IMR-90 (cell line): ENCODE data around the gene NAPA. TPM values are rescaled to one million over a fixed set of nuclear protein-coding genes. Genes with fewer than 3 reads are reported as not detected.

ENCODE experiments used
- ATAC-seq: fragments of 200-7000 bp; cut with Tn5 transposase; 2 replicates; pipeline ENCODE4 v1.9.1; 2020; ENCODE audit warnings: low read depth, mild to moderate bottlenecking, moderate library complexity
- BruUV-seq: library from RNA; stranded (reverse); fragments of 400-500 nt; replicated peaks from 2 replicates; lab custom pipeline; 2021; lab: Mats Ljungman, UMichigan
- CTCF ChIA-PET: fragments of 300-600 bp; formaldehyde crosslinking; extraction: SDS; loops from one replicate; lab custom pipeline; 2021; ENCODE audit warnings: antibody characterized with exemption; lab: Yijun Ruan, JAX
- POLR2A ChIA-PET: fragments of 300-600 bp; sonication (Branson Sonifier 250); formaldehyde crosslinking; loops from one replicate; lab custom pipeline; 2022; ENCODE audit warnings: antibody characterized with exemption; ENCODE audit not compliant: unreplicated experiment; lab: Charles Lee
- DNase-seq: peaks from one replicate; pipeline ENCODE4 v3.0.0; 2013
- H2AFZ ChIP-seq: replicated peaks from 2 replicates; pipeline ENCODE3; 2013; ENCODE audit warnings: low read length, mild to moderate bottlenecking; ENCODE audit not compliant: poor library complexity
- H2AK5ac ChIP-seq: 2 replicates; pipeline ENCODE4 v1.6.1; 2013; ENCODE audit warnings: low read depth, low read length, inconsistent platforms
- H2AK9ac ChIP-seq: replicated peaks from 2 replicates; pipeline ENCODE3; 2013; ENCODE audit warnings: mild to moderate bottlenecking, low read depth, low read length, moderate library complexity; ENCODE audit not compliant: poor library complexity
- H2BK120ac ChIP-seq: 2 replicates; pipeline ENCODE4 v1.6.1; 2013; ENCODE audit warnings: low read depth, low read length, inconsistent platforms
- H2BK15ac ChIP-seq: 3 replicates; pipeline ENCODE4 v1.6.1; 2013; ENCODE audit warnings: low read depth, low read length, inconsistent platforms
- H2BK20ac ChIP-seq: 2 replicates; pipeline ENCODE4 v1.6.1; 2013; ENCODE audit warnings: low read depth, mild to moderate bottlenecking, inconsistent platforms, low read length, moderate library complexity
- H2BK5ac ChIP-seq: 2 replicates; pipeline ENCODE4 v1.6.1; 2013; ENCODE audit warnings: mild to moderate bottlenecking, low read depth, low read length, inconsistent platforms; ENCODE audit not compliant: poor library complexity, severe bottlenecking
- H3K14ac ChIP-seq: replicated peaks from 2 replicates; pipeline ENCODE4 v1.6.1; 2013; ENCODE audit warnings: low read depth, low read length, inconsistent platforms
- H3K18ac ChIP-seq: 2 replicates; pipeline ENCODE4 v1.6.1; 2013; ENCODE audit warnings: low read depth, low read length, control low read depth
- H3K23ac ChIP-seq: 2 replicates; pipeline ENCODE4 v1.6.1; 2013; ENCODE audit warnings: low read depth, low read length, inconsistent platforms
- H3K27ac ChIP-seq: 2 replicates; pipeline ENCODE4 v1.5.1; 2013; ENCODE audit warnings: mild to moderate bottlenecking, control low read depth, low read length; ENCODE audit not compliant: insufficient read depth
- H3K27me3 ChIP-seq: 2 replicates; pipeline ENCODE4 v1.6.1; 2013; ENCODE audit warnings: low read length; ENCODE audit not compliant: control insufficient read depth, insufficient read depth
- H3K36me3 ChIP-seq: 2 replicates; pipeline ENCODE4 v1.6.1; 2013; ENCODE audit warnings: low read length, mixed read lengths; ENCODE audit not compliant: control insufficient read depth, insufficient read depth
- H3K4ac ChIP-seq: 2 replicates; pipeline ENCODE4 v1.6.1; 2013; ENCODE audit warnings: low read depth, low read length, inconsistent platforms
- H3K4me1 ChIP-seq: 2 replicates; pipeline ENCODE4 v1.6.1; 2013; ENCODE audit warnings: low read length, mixed read lengths; ENCODE audit not compliant: control insufficient read depth, insufficient read depth
- H3K4me2 ChIP-seq: 2 replicates; pipeline ENCODE4 v1.6.1; 2013; ENCODE audit warnings: low read depth, mild to moderate bottlenecking, control low read depth, low read length, moderate library complexity
- H3K4me3 ChIP-seq: 2 replicates; pipeline ENCODE4 v1.5.1; 2013; ENCODE audit warnings: low read depth, mild to moderate bottlenecking, control low read depth, low read length, moderate library complexity; ENCODE audit not compliant: insufficient read depth
- H3K56ac ChIP-seq: 2 replicates; pipeline ENCODE4 v1.6.1; 2013; ENCODE audit warnings: low read length, inconsistent platforms; ENCODE audit not compliant: insufficient read depth; ENCODE audit errors: extremely low read depth
- H3K79me1 ChIP-seq, 2 experiments: 2 replicates each; pipeline ENCODE4 v1.6.1; 2013; ENCODE audit warnings: low read length in 2 of 2, inconsistent platforms in 1 of 2, low read depth in 1 of 2
- H3K9ac ChIP-seq: 2 replicates; pipeline ENCODE4 v1.6.1; 2013; ENCODE audit warnings: low read depth, low read length, control low read depth
- H3K9me1 ChIP-seq: 2 replicates; pipeline ENCODE4 v1.6.1; 2013; ENCODE audit warnings: low read length, inconsistent platforms; ENCODE audit not compliant: insufficient read depth
- H3K9me3 ChIP-seq: 2 replicates; pipeline ENCODE4 v1.6.1; 2013; ENCODE audit warnings: low read length; ENCODE audit not compliant: control insufficient read depth, insufficient read depth
- H4K20me1 ChIP-seq: 2 replicates; pipeline ENCODE4 v1.6.1; 2013; ENCODE audit warnings: low read length, inconsistent platforms; ENCODE audit not compliant: insufficient read depth
- H4K5ac ChIP-seq: 2 replicates; pipeline ENCODE4 v1.6.1; 2013; ENCODE audit warnings: mild to moderate bottlenecking, low read depth, low read length, control low read depth
- H4K8ac ChIP-seq, 2 experiments: 2 replicates each; pipeline ENCODE4 v1.6.1; 2013; ENCODE audit warnings: low read depth in 2 of 2, low read length in 2 of 2, control low read depth in 1 of 2, inconsistent platforms in 1 of 2
- H4K91ac ChIP-seq: 2 replicates; pipeline ENCODE4 v1.6.1; 2013; ENCODE audit warnings: low read depth, low read length, inconsistent platforms; ENCODE audit not compliant: insufficient read depth
- CEBPB ChIP-seq: IDR thresholded peaks from 2 replicates; pipeline ENCODE4 v1.6.1; 2012; ENCODE audit warnings: low read depth, low read length, improper control_type of control experiment
- CHD1 ChIP-seq: IDR thresholded peaks from 2 replicates; pipeline ENCODE4 v1.6.1; 2012; ENCODE audit warnings: low read depth, low read length, improper control_type of control experiment
- CTCF ChIP-seq: conservative IDR thresholded peaks from 2 replicates; pipeline ENCODE4 v1.5.1; 2012; ENCODE audit warnings: mild to moderate bottlenecking, low read depth, low read length, improper control_type of control experiment
- ELK1 ChIP-seq: fragments of 150-350 bp; IDR thresholded peaks from 2 replicates; pipeline ENCODE4 v1.6.1; 2016; ENCODE audit warnings: low read depth, mild to moderate bottlenecking, low read length, moderate library complexity, borderline replicate concordance
- FOS ChIP-seq: fragments of 150-350 bp; IDR thresholded peaks from 2 replicates; pipeline ENCODE4 v1.6.1; 2016; ENCODE audit warnings: low read depth, low read length
- MAFK ChIP-seq: IDR thresholded peaks from 2 replicates; pipeline ENCODE4 v1.6.1; 2012; ENCODE audit warnings: low read depth, low read length, improper control_type of control experiment
- MAZ ChIP-seq: IDR thresholded peaks from 2 replicates; pipeline ENCODE4 v1.6.1; 2012; ENCODE audit warnings: low read depth, mild to moderate bottlenecking, low read length, improper control_type of control experiment, moderate library complexity, borderline replicate concordance
- POLR2A ChIP-seq: IDR thresholded peaks from 2 replicates; pipeline ENCODE4 v1.6.1; 2012; ENCODE audit warnings: mild to moderate bottlenecking, low read depth, low read length
- RAD21 ChIP-seq: IDR thresholded peaks from 2 replicates; pipeline ENCODE4 v1.6.1; 2012; ENCODE audit warnings: low read length, improper control_type of control experiment
- RCOR1 ChIP-seq: IDR thresholded peaks from 2 replicates; pipeline ENCODE4 v1.6.1; 2012; ENCODE audit warnings: mild to moderate bottlenecking, low read length, improper control_type of control experiment; ENCODE audit not compliant: insufficient replicate concordance
- RFX5 ChIP-seq: IDR thresholded peaks from 2 replicates; pipeline ENCODE4 v1.8.0; 2012; ENCODE audit warnings: low read depth, mild to moderate bottlenecking, low read length, moderate library complexity
- SMC3 ChIP-seq: fragments of 150-350 bp; IDR thresholded peaks from 2 replicates; pipeline ENCODE4 v1.6.1; 2016; ENCODE audit warnings: low read depth, mild to moderate bottlenecking, antibody characterized with exemption, low read length, moderate library complexity
- WGBS, 2 experiments: methylation state at CpG; one replicate each; pipeline versions ENCODE4 v1.1.5 to v1.1.7; 2013; ENCODE audit warnings: missing lambda C conversion rate in 2 of 2; ENCODE audit not compliant: insufficient read length in 1 of 2; ENCODE audit errors: extremely low coverage in 2 of 2; 5-methylcytosine and 5-hydroxymethylcytosine counted together
- dilution Hi-C: fragments of 300-500 bp; cut with HindIII; formaldehyde crosslinking; loops from one replicate; pipeline ENCODE4 v1.14.3; 2018; ENCODE audit warnings: low sequenced_read_pairs; ENCODE audit not compliant: unreplicated experiment
- in situ Hi-C: fragments of 300-500 bp; cut with MboI; formaldehyde crosslinking; loops from 3 replicates; pipeline ENCODE4 v1.14.3; 2019; ENCODE audit warnings: low sequenced_read_pairs, inconsistent platforms, mixed read lengths
- intact Hi-C: fragments of 100-400 bp; cut with micrococcal nuclease; formaldehyde crosslinking; loops from 2 replicates; pipeline ENCODE4 v1.10.0; 2022
- polyA plus RNA-seq, 3 experiments: library from polyadenylated mRNA; depleted of rRNA; stranded (reverse); fragments of >200 nt; gene quantifications; 2 replicates each; pipeline ENCODE4 v1.2.3, GENCODE V29; 2012; ENCODE audit warnings: low replicate concordance in 1 of 3
- total RNA-seq: library from RNA; depleted of rRNA; stranded (reverse); fragments of >200 nt; gene quantifications from 2 replicates; pipeline ENCODE4 v1.2.3, GENCODE V29; 2012

The NAPA gene
- total and polyA plus RNA-seq, 2 of the 4 experiments (the other 2 are of a cell fraction): 76.4 to 126 TPM

- in situ Hi-C loops (no loop called here), dilution Hi-C loops (no loop called here), intact Hi-C loops (no loop called here)
- H3K9me3 ChIP-seq: no peaks in the 10 kb centered on the region
- H3K79me1 ChIP-seq: no peaks in the 10 kb centered on the region
- H3K4ac ChIP-seq: no peak overlapping the region
- TF ChIP-seq RAD21: no peak
- no peak for TF ChIP-seq CEBPB
- no peak for TF ChIP-seq FOS
- no peak for TF ChIP-seq MAZ
- TF ChIP-seq POLR2A: no peak
- no peak for TF ChIP-seq MAFK
- no peak for TF ChIP-seq SMC3
- no peak for TF ChIP-seq ELK1
- TF ChIP-seq CHD1: no peak
- no peak for TF ChIP-seq RFX5
- no peak for TF ChIP-seq CTCF
- no peak for TF ChIP-seq RCOR1
- BruUV-seq: no TSS peak
- no peak overlapping the region for H2BK15ac ChIP-seq
- H3K4me1 ChIP-seq: no peaks in the 10 kb centered on the region
- no peak overlapping the region for H3K9ac ChIP-seq
- H3K14ac ChIP-seq: no peak overlapping the region
- no peak overlapping the region for H2BK20ac ChIP-seq
- no peak overlapping the region for H4K5ac ChIP-seq
- DNase-seq: no peak
- H3K27ac ChIP-seq: no peak overlapping the region
- H3K18ac ChIP-seq: no peak overlapping the region
- POLR2A ChIA-PET: no interaction called here
- H2AFZ ChIP-seq: no peak overlapping the region
- H3K23ac ChIP-seq: no peak overlapping the region
- CTCF ChIA-PET: interaction anchor here (2.1 kb wide), 1 partner anchor 10 kb away, joined by 12 read pairs; the partner anchor contains the start of gene KPTN
- H4K20me1 ChIP-seq: no peaks in the 10 kb centered on the region; the same call in 1 of the 2 replicates
- H2AK9ac ChIP-seq: no peak overlapping the region
- H3K56ac ChIP-seq: no peak overlapping the region
- H3K9me1 ChIP-seq: no peaks in the 10 kb centered on the region
- no peak for ATAC-seq
- H2AK5ac ChIP-seq: no peak overlapping the region
- H3K36me3 ChIP-seq: no peaks in the 10 kb centered on the region
- H3K27me3 ChIP-seq: peaks cover 37% of the 10 kb centered on the region
- 70% methylated on average over 2 of the region's 10 CpGs; no CpG with 5 or more reads in 1 of the 2 experiments for WGBS, 2 experiments
- H4K8ac ChIP-seq: no peak overlapping the region
- no peak overlapping the region for H2BK5ac ChIP-seq
- H3K4me3 ChIP-seq: no peak overlapping the region
- no peak overlapping the region for H4K91ac ChIP-seq
- no peak overlapping the region for H2BK120ac ChIP-seq
- no peak overlapping the region for H3K4me2 ChIP-seq
Measured at GRCh38 chr19:47473336-47473735, 41.5 kb downstream of the NAPA start.
